ENCODE measurements around the gene MIOS. TPM values are rescaled to one million over a fixed set of nuclear protein-coding genes. Genes with fewer than 3 reads are reported as not detected.
A peak's percentile ranks its signal among the peaks of the same experiment; 100 is the strongest.

The MIOS gene
- total and polyA plus RNA-seq, 9 of the 15 experiments (the other 6 are each of a cell fraction or from before 2014, with no cell fraction given) = 7.8 to 47.8 (median 30.6) TPM

- TF ChIP-seq ZNF318 (IDR thresholded peaks at IDR 0.05; ENCODE audit: borderline replicate concordance in 1 of 2, low read depth in 1 of 2) = peak in 1 of 2 experiments; percentile 43; a peak in 1 of 4 replicates
- peak; percentile 89 for TF ChIP-seq POLR2H (tag; IDR thresholded peaks at IDR 0.05; ENCODE audit: low read depth)
- no peak for TF ChIP-seq TCFL5 (CRISPR knock-in tag; conservative IDR thresholded peaks at IDR 0.05)
- no peak; the same call in 1 of the 2 replicates for TF ChIP-seq GTF2F1 (IDR thresholded peaks at IDR 0.05; ENCODE audit: low read depth, low read length)
- TF ChIP-seq KDM4B (IDR thresholded peaks at IDR 0.05; ENCODE audit: borderline replicate concordance in 2 of 2, low read depth in 1 of 2) = no peak; a peak in 1 of 4 replicates
- no peak for TF ChIP-seq THRA (IDR thresholded peaks at IDR 0.05)
- TF ChIP-seq FOS (IDR thresholded peaks at IDR 0.05; ENCODE audit: extremely low read depth, insufficient read length) = peak; percentile 85
- 0 out of 2 replicates have a peak, but pooled peaks have one; percentile 58 for TF ChIP-seq NR2F6 (CRISPR knock-in tag; IDR thresholded peaks at IDR 0.05)
- no peak for TF ChIP-seq TRIM25 (IDR thresholded peaks at IDR 0.05; ENCODE audit: borderline replicate concordance)
- peak; percentile 98 for TF ChIP-seq E2F3 (CRISPR knock-in tag; IDR thresholded peaks at IDR 0.05)
- peak; percentile 98 for TF ChIP-seq EGR1 (conservative IDR thresholded peaks at IDR 0.05)
- TF ChIP-seq WHSC1 (IDR thresholded peaks at IDR 0.05; ENCODE audit: low read length) = no peak
- TF ChIP-seq ATF7 (IDR thresholded peaks at IDR 0.05) = peak; percentile 81
- TF ChIP-seq ZNF586 (CRISPR knock-in tag; conservative IDR thresholded peaks at IDR 0.05) = no peak
- peak; percentile 54 to 61; a peak in 1 of 4 replicates for TF ChIP-seq RCOR1 (IDR thresholded peaks at IDR 0.05; ENCODE audit: borderline replicate concordance in 1 of 2, low read depth in 2 of 2, low read length in 2 of 2)
- peak; percentile 92 for TF ChIP-seq CC2D1A (IDR thresholded peaks at IDR 0.05)
These were observed 73.8 kb downstream of the MIOS start, which contains the start of gene UMAD1 (continued) for GRCh38 chr7:7640221-7641128.

Measured in K562 (cell line).